Measurements from ENCODE around the gene MRPL30.

The MRPL30 gene

DNA sequence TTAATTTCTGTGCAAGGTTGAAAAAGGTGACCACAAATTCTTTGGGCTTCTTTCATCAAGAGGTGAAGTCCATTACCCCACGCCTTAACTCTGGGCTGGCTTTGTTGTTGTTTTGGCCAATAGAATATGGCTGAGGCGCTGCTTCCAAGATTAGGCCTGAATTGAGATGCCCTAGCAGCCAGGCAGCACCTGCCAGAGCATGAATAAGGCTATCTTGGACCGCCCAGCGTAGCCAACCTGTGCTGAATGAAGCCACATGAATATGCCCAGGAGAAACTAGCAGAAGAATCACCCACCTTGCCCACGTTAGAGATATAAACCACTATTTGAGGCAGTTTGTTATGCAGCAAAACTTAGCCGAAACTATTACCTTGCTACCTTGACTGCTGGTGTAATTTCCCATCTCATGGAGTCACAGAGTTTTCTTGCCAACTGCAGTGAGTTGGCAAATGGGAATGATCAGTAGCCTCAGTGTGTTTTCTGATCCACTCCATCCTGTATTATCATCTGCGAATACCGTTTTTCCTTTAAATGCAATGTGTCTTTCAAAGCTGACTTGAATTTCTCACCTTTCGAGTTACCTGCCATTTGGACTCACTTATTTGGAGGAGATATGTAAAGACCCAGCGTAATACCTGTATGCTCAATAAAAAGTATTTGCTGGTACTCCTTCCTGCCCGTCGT is 26.9 kb upstream of the MRPL30 start:
- Histone ChIP-seq H3K27me3 (ENCODE audit: insufficient read depth, low read depth) (no peaks in the 10 kb centered on the region), H3K9ac (peak overlapping the region; percentile 84; the same call in 1 of the 2 replicates), H3K4me3 (IDR thresholded peaks at IDR 0.05; ENCODE audit: insufficient read depth, low read depth, low read length) (no peak overlapping the region), H3K27ac (peak overlapping the region; percentile 79), H3K36me3 (ENCODE audit: insufficient read depth) (no peaks in the 10 kb centered on the region), H3K79me2 (ENCODE audit: insufficient read depth, low read depth) (no peaks in the 10 kb centered on the region), H4K20me1 (ENCODE audit: insufficient read depth) (no peaks in the 10 kb centered on the region), H3K4me2 (peak overlapping the region; percentile 85), H3K4me1 (ENCODE audit: low read depth, poor library complexity, severe bottlenecking) (peaks cover 15% of the 10 kb centered on the region), H2AFZ (ENCODE audit: low read depth) (peak overlapping the region; percentile 84)
- TF ChIP-seq, protein P1, sequence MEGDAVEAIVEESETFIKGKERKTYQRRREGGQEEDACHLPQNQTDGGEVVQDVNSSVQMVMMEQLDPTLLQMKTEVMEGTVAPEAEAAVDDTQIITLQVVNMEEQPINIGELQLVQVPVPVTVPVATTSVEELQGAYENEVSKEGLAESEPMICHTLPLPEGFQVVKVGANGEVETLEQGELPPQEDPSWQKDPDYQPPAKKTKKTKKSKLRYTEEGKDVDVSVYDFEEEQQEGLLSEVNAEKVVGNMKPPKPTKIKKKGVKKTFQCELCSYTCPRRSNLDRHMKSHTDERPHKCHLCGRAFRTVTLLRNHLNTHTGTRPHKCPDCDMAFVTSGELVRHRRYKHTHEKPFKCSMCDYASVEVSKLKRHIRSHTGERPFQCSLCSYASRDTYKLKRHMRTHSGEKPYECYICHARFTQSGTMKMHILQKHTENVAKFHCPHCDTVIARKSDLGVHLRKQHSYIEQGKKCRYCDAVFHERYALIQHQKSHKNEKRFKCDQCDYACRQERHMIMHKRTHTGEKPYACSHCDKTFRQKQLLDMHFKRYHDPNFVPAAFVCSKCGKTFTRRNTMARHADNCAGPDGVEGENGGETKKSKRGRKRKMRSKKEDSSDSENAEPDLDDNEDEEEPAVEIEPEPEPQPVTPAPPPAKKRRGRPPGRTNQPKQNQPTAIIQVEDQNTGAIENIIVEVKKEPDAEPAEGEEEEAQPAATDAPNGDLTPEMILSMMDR (conservative IDR thresholded peaks at IDR 0.05; ENCODE audit: low read depth, low read length): no peak

DNA sequence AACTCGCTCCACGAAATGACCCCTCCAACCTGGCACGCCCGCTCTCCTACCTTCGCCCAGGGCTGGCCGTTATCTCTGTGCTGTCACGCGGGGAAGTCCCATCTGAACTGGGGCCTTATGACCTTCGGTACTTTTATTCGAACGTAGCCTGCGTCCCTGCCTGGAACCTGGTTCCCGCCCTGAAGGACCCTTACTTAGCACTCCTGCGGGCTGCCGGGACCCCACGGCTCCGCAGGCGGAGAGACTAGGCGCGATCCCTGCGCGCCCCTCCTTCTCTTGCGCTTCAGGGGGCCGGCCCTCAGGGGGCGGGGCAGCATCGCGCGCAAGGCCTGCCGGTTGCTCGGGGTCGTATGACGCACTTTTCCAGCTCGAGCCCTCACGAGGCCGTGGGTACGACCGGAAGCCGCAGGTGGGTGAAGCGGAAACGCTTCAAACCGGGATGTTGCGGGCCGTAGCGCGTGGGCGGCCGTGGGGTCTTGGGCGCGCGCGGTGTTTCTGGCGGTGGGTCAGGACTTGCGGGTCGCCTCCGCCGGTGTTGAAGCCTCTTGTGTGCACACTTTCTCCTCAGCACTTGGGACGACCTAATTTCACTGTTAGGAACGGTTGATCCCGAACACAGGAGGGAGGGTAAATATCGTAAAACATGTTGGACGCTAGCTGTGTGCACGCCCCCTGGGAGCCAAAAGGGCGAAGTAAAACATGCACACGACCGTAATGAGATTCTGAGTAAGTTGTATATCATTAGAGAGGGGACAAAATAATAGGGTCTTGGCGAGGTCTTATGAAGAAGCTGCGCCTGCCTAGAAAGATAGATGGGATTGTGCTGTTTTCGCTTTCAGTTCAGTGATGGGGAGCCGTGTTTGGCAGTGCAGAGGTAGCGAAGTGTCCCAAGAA is 26.1 kb upstream of the MRPL30 start, which contains the start of the genes LIPT1 and TSGA10:
TSS of gene LIPT1 (plus strand) at position 325 of the 894 bp plus-strand sequence. CDS start 6,991 bp downstream, outside the sequence.
TSS of gene TSGA10 (minus strand) at position 300 of the 894 bp plus-strand sequence. CDS start 45,503 bp downstream, outside the sequence.
- Histone ChIP-seq H3K27me3 (ENCODE audit: insufficient read depth, low read depth) (no peaks in the 10 kb centered on the region), H3K9ac (peak within 1 kb of the TSS; percentile 84), H2AFZ (ENCODE audit: low read depth) (peak within 1 kb of the TSS; percentile 84), H3K36me3 (ENCODE audit: insufficient read depth) (no peaks in the 10 kb centered on the region), H3K27ac (peak within 1 kb of the TSS; percentile 79), H3K4me1 (ENCODE audit: low read depth, poor library complexity, severe bottlenecking) (peaks cover 15% of the 10 kb centered on the region), H3K79me2 (ENCODE audit: insufficient read depth, low read depth) (no peaks in the 10 kb centered on the region), H3K4me2 (peak within 1 kb of the TSS; percentile 85), H3K4me3 (IDR thresholded peaks at IDR 0.05; ENCODE audit: insufficient read depth, low read depth, low read length) (peak within 1 kb of the TSS; percentile 92), H4K20me1 (ENCODE audit: insufficient read depth) (no peaks in the 10 kb centered on the region)
- TF ChIP-seq, protein P1 (conservative IDR thresholded peaks at IDR 0.05; ENCODE audit: low read depth, low read length): peak; percentile 41

DNA sequence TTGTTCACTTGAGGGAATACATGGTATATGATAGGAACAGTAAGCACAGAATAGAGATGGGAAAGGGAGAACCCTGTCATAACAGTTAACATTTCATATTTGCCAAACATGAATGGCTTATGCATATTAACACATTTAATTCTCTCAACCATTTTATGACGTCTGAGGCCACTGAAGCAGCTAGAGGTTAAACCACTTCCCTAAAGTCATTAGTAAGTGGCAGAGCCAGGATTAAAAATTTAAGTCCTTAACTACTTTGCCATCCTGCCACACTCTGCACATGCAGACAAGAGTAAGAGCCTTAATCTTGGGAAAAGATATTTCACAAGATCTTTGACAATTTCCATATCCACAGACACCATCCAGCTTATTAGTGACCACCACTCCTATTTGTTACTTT is 24.1 kb upstream of the MRPL30 start:
- no peaks in the 10 kb centered on the region for H4K20me1 ChIP-seq (ENCODE audit: insufficient read depth)
- H2AFZ ChIP-seq (ENCODE audit: low read depth): no peak overlapping the region
- H3K4me3 ChIP-seq (IDR thresholded peaks at IDR 0.05; ENCODE audit: insufficient read depth, low read depth, low read length): no peak overlapping the region
- TF ChIP-seq, protein P1 (conservative IDR thresholded peaks at IDR 0.05; ENCODE audit: low read depth, low read length): no peak
- H3K4me1 ChIP-seq (ENCODE audit: low read depth, poor library complexity, severe bottlenecking): peaks cover 15% of the 10 kb centered on the region
- no peaks in the 10 kb centered on the region for H3K27me3 ChIP-seq (ENCODE audit: insufficient read depth, low read depth)
- H3K36me3 ChIP-seq (ENCODE audit: insufficient read depth): no peaks in the 10 kb centered on the region
- no peak overlapping the region for H3K4me2 ChIP-seq
- no peak overlapping the region for H3K9ac ChIP-seq
- H3K27ac ChIP-seq: no peak overlapping the region
- no peaks in the 10 kb centered on the region for H3K79me2 ChIP-seq (ENCODE audit: insufficient read depth, low read depth)

DNA sequence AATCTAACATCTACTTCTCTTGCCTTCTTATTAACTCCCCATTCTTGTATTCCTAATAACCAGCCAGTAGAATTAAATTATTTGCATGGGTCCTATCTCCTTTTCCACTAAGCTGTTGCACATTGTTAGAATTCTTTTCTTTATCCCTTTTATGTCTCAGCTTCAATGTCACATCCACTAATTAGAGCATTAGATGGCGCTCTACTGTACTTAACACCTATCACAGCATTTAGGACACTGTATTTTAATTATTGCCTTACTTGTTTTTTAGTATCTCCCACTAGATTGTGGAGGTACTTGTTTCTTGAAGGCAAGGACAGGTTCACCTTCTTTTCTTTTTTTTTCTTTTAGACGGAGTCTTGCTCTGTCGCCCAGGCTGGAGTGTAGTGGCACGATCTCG is 22.4 kb upstream of the MRPL30 start:
- Histone ChIP-seq H2AFZ (ENCODE audit: low read depth) (no peak overlapping the region), H3K36me3 (ENCODE audit: insufficient read depth) (no peaks in the 10 kb centered on the region), H3K79me2 (ENCODE audit: insufficient read depth, low read depth) (no peaks in the 10 kb centered on the region), H3K9ac (no peak overlapping the region), H3K4me2 (no peak overlapping the region), H3K27ac (no peak overlapping the region), H3K27me3 (ENCODE audit: insufficient read depth, low read depth) (no peaks in the 10 kb centered on the region), H4K20me1 (ENCODE audit: insufficient read depth) (no peaks in the 10 kb centered on the region), H3K4me1 (ENCODE audit: low read depth, poor library complexity, severe bottlenecking) (peaks cover 15% of the 10 kb centered on the region), H3K4me3 (IDR thresholded peaks at IDR 0.05; ENCODE audit: insufficient read depth, low read depth, low read length) (no peak overlapping the region)
- TF ChIP-seq, protein P1 (conservative IDR thresholded peaks at IDR 0.05; ENCODE audit: low read depth, low read length): no peak

All from KMS-11 (cell line).